GM12891 (cell line): Measurements from ENCODE around the gene MEAK7.

ENCODE experiments used
- POLR2A ChIP-seq: IDR thresholded peaks from 2 replicates; pipeline ENCODE4 v1.6.1; 2011; ENCODE audit warnings: low read depth, low read length, control low read depth
- POLR2AphosphoS5 ChIP-seq: IDR thresholded peaks from 2 replicates; pipeline ENCODE4 v1.6.1; 2011; ENCODE audit warnings: low read depth, low read length, control low read depth
- POU2F2 ChIP-seq: IDR thresholded peaks from 2 replicates; pipeline ENCODE4 v1.6.1; 2011; ENCODE audit warnings: low read depth, mild to moderate bottlenecking, control low read depth, low read length, moderate library complexity
- TAF1 ChIP-seq: IDR thresholded peaks from 2 replicates; pipeline ENCODE4 v1.6.1; 2011; ENCODE audit warnings: low read depth, low read length, control low read depth

DNA sequence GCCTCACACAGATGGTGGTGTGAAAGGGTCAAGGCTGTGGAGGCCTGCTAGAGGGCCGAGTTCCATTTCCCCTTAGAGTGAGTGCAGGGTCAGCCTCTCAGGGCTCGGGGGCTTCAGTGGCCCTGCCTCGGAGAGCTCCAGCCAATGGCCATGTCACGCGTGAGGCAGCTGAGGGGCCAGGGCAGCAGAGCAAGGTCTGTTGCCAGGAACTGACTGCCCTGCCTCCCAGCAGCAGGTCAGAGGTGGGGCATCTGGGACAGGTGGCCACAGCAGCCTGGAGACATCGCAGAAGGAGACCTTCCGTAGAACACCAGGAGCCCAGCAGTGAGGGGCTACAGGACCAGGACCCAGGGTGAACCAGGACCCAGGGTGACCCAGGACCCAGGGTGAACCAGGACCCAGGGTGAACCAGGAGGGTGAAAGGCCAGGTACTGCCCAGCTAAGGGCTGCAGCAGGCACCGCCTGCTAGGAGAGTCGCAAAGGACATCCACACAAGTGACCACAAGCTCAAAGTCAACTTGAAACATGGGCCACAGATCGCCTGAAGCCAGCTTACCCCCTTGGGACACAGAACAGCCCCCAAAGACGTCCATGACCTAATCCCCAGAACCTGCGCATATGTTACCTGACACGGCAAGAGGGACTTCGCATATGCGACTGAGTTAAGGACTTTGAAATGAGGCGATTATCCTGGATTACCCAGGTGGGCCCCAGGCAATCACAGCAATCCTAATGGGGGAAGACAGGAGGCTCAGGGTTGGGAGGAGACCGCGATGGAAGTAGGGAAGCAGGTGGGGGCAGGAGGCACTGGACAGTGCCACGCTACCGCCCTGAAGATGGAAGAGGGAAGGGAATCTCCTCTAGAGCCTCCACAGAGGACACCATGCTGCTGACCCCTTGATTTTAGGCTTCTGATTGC, 4.8 kb upstream of the MEAK7 start:
- TF ChIP-seq POLR2A, result no peak
- TF ChIP-seq POLR2AphosphoS5, result no peak
- TF ChIP-seq TAF1, result no peak
- no peak for TF ChIP-seq POU2F2
